Measurements from ENCODE around the gene CPNE9. TPM values are rescaled to one million over a fixed set of nuclear protein-coding genes. Genes with fewer than 3 reads are reported as not detected.
A peak's percentile ranks its signal among the peaks of the same experiment; 100 is the strongest.

Gene CPNE9, protein sequence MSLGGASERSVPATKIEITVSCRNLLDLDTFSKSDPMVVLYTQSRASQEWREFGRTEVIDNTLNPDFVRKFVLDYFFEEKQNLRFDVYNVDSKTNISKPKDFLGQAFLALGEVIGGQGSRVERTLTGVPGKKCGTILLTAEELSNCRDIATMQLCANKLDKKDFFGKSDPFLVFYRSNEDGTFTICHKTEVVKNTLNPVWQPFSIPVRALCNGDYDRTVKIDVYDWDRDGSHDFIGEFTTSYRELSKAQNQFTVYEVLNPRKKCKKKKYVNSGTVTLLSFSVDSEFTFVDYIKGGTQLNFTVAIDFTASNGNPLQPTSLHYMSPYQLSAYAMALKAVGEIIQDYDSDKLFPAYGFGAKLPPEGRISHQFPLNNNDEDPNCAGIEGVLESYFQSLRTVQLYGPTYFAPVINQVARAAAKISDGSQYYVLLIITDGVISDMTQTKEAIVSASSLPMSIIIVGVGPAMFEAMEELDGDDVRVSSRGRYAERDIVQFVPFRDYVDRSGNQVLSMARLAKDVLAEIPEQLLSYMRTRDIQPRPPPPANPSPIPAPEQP
- not detected in 2 replicates for total RNA-seq (2014; rRNA removed; shearing (Covaris generic))

DNA sequence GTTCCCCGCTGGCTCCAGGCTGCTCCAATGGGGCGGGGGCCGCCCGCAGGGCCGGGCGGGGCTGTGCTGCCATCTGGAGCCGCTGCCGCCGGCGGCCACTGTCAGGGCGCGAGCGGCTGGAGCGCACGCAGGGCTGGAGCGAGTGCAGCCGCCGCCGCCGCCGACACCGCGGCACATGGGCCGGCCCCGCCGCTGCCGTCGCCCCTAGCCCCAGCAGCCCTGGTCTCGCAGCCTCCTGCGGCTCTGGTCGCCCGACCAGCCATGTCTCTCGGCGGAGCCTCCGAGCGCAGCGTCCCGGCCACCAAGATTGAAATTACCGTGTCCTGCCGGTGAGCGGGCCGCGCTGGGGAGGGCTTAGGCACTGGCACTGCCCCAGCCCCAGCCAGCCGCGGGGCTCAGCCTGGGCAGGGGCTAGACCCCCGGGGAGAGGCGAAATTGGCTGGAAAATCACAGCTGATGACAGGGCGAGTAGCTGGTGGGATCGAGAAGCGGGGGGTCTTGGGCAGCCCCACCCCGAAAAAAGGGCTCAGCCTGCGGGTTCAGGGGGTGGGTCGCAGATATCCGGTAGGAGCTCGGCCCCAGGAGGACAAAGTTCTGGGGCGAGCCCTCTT lies at the start of gene CPNE9:
CPNE9 (plus strand) TSS at position 98 of the 611 bp plus-strand sequence; CDS start at position 262, 164 bp downstream.
- Histone ChIP-seq H3K9me3 (replicated peaks) (no peaks in the 10 kb centered on the region), H3K4me3 (no peak within 1 kb of the TSS), H3K4me1 (replicated peaks) (peaks cover 8% of the 10 kb centered on the region), H3K36me3 (no peaks in the 10 kb centered on the region), H3K27ac (no peak within 1 kb of the TSS), H3K27me3 (replicated peaks) (peaks cover 16% of the 10 kb centered on the region)
- DNase-seq (ENCODE audit: low read depth in 1 of 2, low spot score in 2 of 2): no peak

DNA sequence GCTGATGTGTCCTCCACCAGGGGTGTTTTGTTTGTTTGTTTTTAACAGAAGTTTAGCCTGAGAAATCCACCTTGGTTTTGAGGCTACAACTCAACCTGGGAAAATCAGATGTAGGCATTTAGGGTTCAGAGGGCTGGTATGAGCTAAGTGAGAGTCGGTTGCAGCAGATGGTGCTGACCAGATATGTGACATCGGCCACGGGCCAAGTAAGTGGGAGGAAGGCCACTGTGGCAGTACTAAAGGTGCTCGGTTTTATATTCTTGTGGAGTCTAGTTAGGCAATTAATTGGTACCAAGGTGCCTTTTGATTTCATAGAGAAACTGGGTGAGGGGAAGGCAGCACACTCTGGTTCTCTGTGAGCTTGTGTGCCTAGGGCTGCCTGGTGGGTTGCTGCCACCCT lies 43.8 kb upstream of the CPNE9 start:
- no peaks in the 10 kb centered on the region for H3K4me1 ChIP-seq (replicated peaks)
- no peaks in the 10 kb centered on the region for H3K9me3 ChIP-seq (replicated peaks)
- H3K4me3 ChIP-seq: no peak overlapping the region
- DNase-seq (ENCODE audit: low read depth in 1 of 2, low spot score in 2 of 2): no peak
- peaks cover 41% of the 10 kb centered on the region for H3K36me3 ChIP-seq
- no peak overlapping the region for H3K27ac ChIP-seq
- no peaks in the 10 kb centered on the region for H3K27me3 ChIP-seq (replicated peaks)

GRCh38 chr3:9660972-9661371 lies 42.7 kb upstream of the CPNE9 start:
- H3K27me3 ChIP-seq (replicated peaks): no peaks in the 10 kb centered on the region

DNA sequence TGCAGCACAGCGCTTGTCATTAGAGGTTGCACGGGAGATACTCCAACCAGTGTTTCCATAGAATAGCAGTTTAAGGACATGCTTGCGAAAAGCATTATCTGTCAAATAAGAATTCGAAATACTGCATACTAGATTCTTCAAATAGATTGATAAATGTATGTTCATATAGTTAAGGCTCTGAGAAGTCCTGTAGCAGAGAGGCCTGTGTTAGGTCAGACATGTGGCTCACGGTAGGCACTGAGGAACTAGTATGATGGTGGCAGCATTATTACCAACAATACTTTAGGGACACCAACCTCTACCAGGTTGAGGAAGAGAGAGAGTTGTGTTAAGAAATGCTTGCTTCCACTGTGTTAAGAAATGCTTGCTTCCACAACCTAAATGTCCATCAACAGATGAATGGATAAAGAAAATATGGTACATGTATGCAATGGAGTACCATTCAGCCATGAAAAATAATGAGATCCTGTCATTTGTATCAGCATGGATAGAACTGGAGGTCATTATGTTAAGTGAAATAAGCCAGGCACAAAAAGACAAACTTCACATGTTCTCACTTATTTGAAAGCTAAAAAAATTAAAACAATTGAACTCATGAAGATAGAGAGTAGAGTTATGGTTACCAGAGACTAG lies 39.4 kb upstream of the CPNE9 start:
- no peak for DNase-seq (ENCODE audit: low read depth in 1 of 2, low spot score in 2 of 2)
- Histone ChIP-seq H3K27ac (no peak overlapping the region), H3K36me3 (peaks cover 34% of the 10 kb centered on the region), H3K4me1 (replicated peaks) (no peaks in the 10 kb centered on the region), H3K9me3 (replicated peaks) (no peaks in the 10 kb centered on the region), H3K27me3 (replicated peaks) (no peaks in the 10 kb centered on the region), H3K4me3 (no peak overlapping the region)

More at GRCh38 chr3:9660972-9661371, 42.7 kb upstream of the CPNE9 start:
- Histone ChIP-seq H3K27ac (no peak overlapping the region), H3K4me3 (no peak overlapping the region), H3K9me3 (replicated peaks) (no peaks in the 10 kb centered on the region), H3K4me1 (replicated peaks) (no peaks in the 10 kb centered on the region), H3K36me3 (peaks cover 38% of the 10 kb centered on the region)
- DNase-seq (ENCODE audit: low read depth in 1 of 2, low spot score in 2 of 2): no peak

- H3K9me3 ChIP-seq (replicated peaks): no peaks in the 10 kb centered on the region
- no peaks in the 10 kb centered on the region for H3K4me1 ChIP-seq (replicated peaks)
- no peak for DNase-seq (ENCODE audit: low read depth in 1 of 2, low spot score in 2 of 2)
- H3K4me3 ChIP-seq: no peak overlapping the region
- H3K36me3 ChIP-seq: peaks cover 48% of the 10 kb centered on the region
- H3K27ac ChIP-seq: no peak overlapping the region
- H3K27me3 ChIP-seq (replicated peaks): no peaks in the 10 kb centered on the region
Observed at GRCh38 chr3:9666704-9667445, 36.8 kb upstream of the CPNE9 start.

GRCh38 chr3:9669277-9669676 lies 34.4 kb upstream of the CPNE9 start:
- Histone ChIP-seq H3K27me3 (replicated peaks) (no peaks in the 10 kb centered on the region), H3K4me3 (no peak overlapping the region), H3K36me3 (peaks cover 47% of the 10 kb centered on the region), H3K9me3 (replicated peaks) (no peaks in the 10 kb centered on the region), H3K4me1 (replicated peaks) (no peaks in the 10 kb centered on the region), H3K27ac (no peak overlapping the region)
- no peak for DNase-seq (ENCODE audit: low read depth in 1 of 2, low spot score in 2 of 2)

- Histone ChIP-seq H3K9me3 (replicated peaks) (no peaks in the 10 kb centered on the region), H3K4me1 (replicated peaks) (no peaks in the 10 kb centered on the region), H3K36me3 (peaks cover 42% of the 10 kb centered on the region), H3K4me3 (no peak overlapping the region), H3K27ac (no peak overlapping the region), H3K27me3 (replicated peaks) (no peaks in the 10 kb centered on the region)
- DNase-seq (ENCODE audit: low read depth in 1 of 2, low spot score in 2 of 2): no peak
Observed at GRCh38 chr3:9669720-9670432, 33.8 kb upstream of the CPNE9 start.

DNA sequence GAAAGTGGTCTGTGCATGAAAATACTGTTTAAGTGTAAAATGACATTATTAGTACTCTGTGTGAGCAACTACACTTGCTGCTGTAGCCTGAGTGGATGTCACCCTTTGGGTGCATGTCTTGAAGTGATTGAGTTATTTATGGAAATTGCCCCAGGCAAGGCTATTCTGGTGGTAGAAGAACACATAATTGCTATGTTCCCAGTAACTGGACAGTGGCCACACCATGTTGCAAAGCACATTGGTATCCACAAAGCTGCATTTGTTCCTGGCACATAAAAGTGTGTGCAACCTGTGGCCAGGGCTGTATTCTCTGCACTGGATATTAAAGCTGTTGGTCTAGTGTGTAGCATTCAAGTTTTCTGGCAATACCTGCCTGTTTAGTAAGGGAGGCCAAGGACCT lies 30.6 kb upstream of the CPNE9 start:
- peaks cover 58% of the 10 kb centered on the region for H3K36me3 ChIP-seq
- no peaks in the 10 kb centered on the region for H3K27me3 ChIP-seq (replicated peaks)
- DNase-seq (ENCODE audit: low read depth in 1 of 2, low spot score in 2 of 2): no peak
- H3K27ac ChIP-seq: no peak overlapping the region
- no peak overlapping the region for H3K4me3 ChIP-seq
- H3K4me1 ChIP-seq (replicated peaks): peaks cover 7% of the 10 kb centered on the region
- H3K9me3 ChIP-seq (replicated peaks): no peaks in the 10 kb centered on the region

GRCh38 chr3:9673752-9674151 lies 29.9 kb upstream of the CPNE9 start:
- Histone ChIP-seq H3K27me3 (replicated peaks) (no peaks in the 10 kb centered on the region), H3K27ac (no peak overlapping the region), H3K4me3 (no peak overlapping the region), H3K4me1 (replicated peaks) (peaks cover 7% of the 10 kb centered on the region), H3K9me3 (replicated peaks) (no peaks in the 10 kb centered on the region), H3K36me3 (peaks cover 58% of the 10 kb centered on the region)
- no peak for DNase-seq (ENCODE audit: low read depth in 1 of 2, low spot score in 2 of 2)

- H3K9me3 ChIP-seq (replicated peaks): no peaks in the 10 kb centered on the region
- no peak for DNase-seq (ENCODE audit: low read depth in 1 of 2, low spot score in 2 of 2)
- H3K4me3 ChIP-seq: no peak overlapping the region
- peaks cover 7% of the 10 kb centered on the region for H3K4me1 ChIP-seq (replicated peaks)
- H3K36me3 ChIP-seq: peaks cover 70% of the 10 kb centered on the region
- no peak overlapping the region for H3K27ac ChIP-seq
- H3K27me3 ChIP-seq (replicated peaks): no peaks in the 10 kb centered on the region
Observed at GRCh38 chr3:9675736-9676290, 27.8 kb upstream of the CPNE9 start.

- Histone ChIP-seq H3K36me3 (peaks cover 70% of the 10 kb centered on the region), H3K4me3 (no peak overlapping the region), H3K27me3 (replicated peaks) (no peaks in the 10 kb centered on the region), H3K27ac (no peak overlapping the region), H3K4me1 (replicated peaks) (peaks cover 7% of the 10 kb centered on the region), H3K9me3 (replicated peaks) (no peaks in the 10 kb centered on the region)
- DNase-seq (ENCODE audit: low read depth in 1 of 2, low spot score in 2 of 2): peak in 1 of 2 experiments; percentile 16
Observed at GRCh38 chr3:9676785-9677184, 26.8 kb upstream of the CPNE9 start.

DNA sequence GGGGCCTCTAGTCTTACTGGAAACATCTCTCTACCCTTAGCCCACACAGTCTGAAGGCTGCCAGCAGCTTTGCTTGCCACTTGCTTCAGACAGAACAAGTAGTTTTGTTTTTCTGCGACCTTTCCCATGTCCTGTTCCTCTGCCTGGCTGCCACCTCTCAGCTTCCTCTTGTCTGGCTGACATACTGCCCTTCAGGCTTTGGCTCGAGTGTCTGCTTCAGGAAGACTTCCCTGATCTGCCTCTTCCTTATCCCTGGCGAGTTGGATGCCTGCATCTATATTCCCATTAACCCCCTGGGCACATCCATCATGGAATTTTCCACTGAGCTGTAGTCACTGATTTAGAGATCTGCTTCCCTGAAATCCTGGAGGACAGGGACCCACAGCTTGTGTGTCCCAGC lies 25.1 kb upstream of the CPNE9 start:
- H3K4me1 ChIP-seq (replicated peaks): peaks cover 7% of the 10 kb centered on the region
- no peaks in the 10 kb centered on the region for H3K9me3 ChIP-seq (replicated peaks)
- H3K4me3 ChIP-seq: no peak overlapping the region
- no peaks in the 10 kb centered on the region for H3K27me3 ChIP-seq (replicated peaks)
- no peak for DNase-seq (ENCODE audit: low read depth in 1 of 2, low spot score in 2 of 2)
- peaks cover 62% of the 10 kb centered on the region for H3K36me3 ChIP-seq
- H3K27ac ChIP-seq: no peak overlapping the region

Measured in SJSA1 (cell line).